ENCODE data around the gene PPP1R15A. TPM values are rescaled to one million over a fixed set of nuclear protein-coding genes. Genes with fewer than 3 reads are reported as not detected.
"Not testable (repeated sequence)": the region's sequence is repeated elsewhere in the genome, so short reads cannot be mapped to it uniquely, and the experiment has no call there.

Gene PPP1R15A
- total RNA-seq: 10 to 100 TPM; 31.4 to 31.9 TPM

GRCh38 chr19:48872182-48872883, at the start of gene PPP1R15A:
TSS of gene PPP1R15A (plus strand) at chr19:48872421. CDS start at chr19:48873234, 813 bp downstream.
- ChIA-PET CTCF (interaction anchor here (1.2 kb wide), 1 partner anchor 84 kb away, joined by 4 read pairs; no protein-coding TSS in a partner anchor), POLR2A (interaction anchor here (0.6 to 1.5 kb wide), 9 partner anchors 9 to 120 kb away, joined by 3 to 7 read pairs (median 3); partner anchors contain the start of genes FTL and NUCB1)

GRCh38 chr19:48822514-48822913, 49.7 kb upstream of the PPP1R15A start:
- ChIA-PET CTCF (no interaction called here), POLR2A (no interaction called here)

DNA sequence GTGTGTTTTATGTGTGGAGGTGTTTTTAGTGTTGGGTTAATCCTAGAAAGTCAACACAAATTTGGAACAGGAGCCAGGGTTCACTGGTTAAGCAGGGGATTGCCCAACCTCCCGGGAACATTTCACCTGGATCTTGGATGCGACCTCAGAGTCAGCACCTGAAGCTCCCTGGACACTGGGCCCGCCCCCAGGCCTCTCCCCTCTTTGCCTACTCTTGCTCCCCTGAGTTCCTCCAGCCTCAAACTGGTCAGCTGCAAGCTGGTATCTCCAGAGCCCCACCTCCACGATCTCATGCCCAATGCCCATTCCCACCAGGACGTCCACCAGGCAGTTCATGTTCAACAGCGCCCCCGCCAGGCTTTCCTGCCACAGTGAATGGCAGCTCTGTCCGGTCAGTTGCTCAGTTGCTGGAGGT, 45.6 kb upstream of the PPP1R15A start:
- CTCF ChIA-PET: interaction anchor here (0.5 to 1.3 kb wide), 3 partner anchors 16 to 47 kb away, joined by 3 to 5 read pairs (median 4); no protein-coding TSS in a partner anchor
- POLR2A ChIA-PET: no interaction called here

- POLR2A ChIA-PET: no interaction called here
Measured at GRCh38 chr19:48830088-48830487, 42.1 kb upstream of the PPP1R15A start.

GRCh38 chr19:48830965-48831364, 41.3 kb upstream of the PPP1R15A start:
- CTCF ChIA-PET: interaction anchor here (0.6 to 2.1 kb wide), 4 partner anchors 12 to 181 kb away, joined by 3 to 8 read pairs (median 5); no protein-coding TSS in a partner anchor
- POLR2A ChIA-PET: no interaction called here

More at GRCh38 chr19:48830088-48830487, 42.1 kb upstream of the PPP1R15A start:
- CTCF ChIA-PET: interaction anchor here (0.8 kb wide), 1 partner anchor 13 kb away, joined by 4 read pairs; no protein-coding TSS in a partner anchor

DNA sequence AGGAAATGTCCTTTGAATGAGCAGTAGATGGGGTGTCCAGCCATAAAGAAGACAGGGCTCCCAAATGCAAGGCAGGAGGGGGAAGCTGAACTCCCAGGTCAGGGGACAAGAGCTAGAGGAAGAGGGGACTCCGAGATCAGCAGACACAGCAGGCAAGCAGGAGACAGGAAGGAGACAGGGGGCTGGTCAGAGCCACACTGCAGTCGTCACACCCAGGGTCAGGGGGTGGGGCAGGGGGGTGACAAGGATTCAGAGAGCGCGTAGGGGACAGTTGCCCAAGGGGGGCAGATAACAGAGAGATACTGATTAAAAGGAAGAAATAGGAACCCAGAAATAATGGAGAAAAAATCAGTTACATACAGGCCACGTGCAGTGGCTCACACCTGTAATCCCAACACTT, 39.2 kb upstream of the PPP1R15A start:
- ChIA-PET POLR2A (no interaction called here), CTCF (interaction anchor here (1.2 to 1.4 kb wide), 2 partner anchors 9 to 45 kb away, joined by 4 read pairs; no protein-coding TSS in a partner anchor)

DNA sequence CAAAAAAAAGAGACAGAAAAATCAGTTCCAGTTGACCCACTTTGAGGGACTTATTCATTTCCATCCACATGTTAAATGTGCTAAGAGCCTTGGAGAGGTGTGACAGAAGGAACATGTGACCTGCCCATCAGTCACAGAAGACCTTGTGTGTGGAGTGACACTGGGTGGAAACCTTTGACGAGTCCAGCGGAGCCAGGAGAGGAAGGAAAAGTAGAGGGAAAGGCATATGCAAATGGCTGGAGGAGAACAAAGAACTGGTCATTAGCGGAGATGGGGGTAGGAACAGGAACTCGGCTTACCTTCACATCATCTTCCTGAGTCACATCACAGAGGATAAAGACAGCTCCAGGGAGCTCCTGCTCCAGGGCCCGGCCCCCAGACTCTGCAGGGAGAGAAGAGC, 38.2 kb upstream of the PPP1R15A start:
- ChIA-PET CTCF (interaction anchor here (0.5 to 1.4 kb wide), 3 partner anchors 9 to 46 kb away, joined by 4 read pairs; no protein-coding TSS in a partner anchor), POLR2A (no interaction called here)

DNA sequence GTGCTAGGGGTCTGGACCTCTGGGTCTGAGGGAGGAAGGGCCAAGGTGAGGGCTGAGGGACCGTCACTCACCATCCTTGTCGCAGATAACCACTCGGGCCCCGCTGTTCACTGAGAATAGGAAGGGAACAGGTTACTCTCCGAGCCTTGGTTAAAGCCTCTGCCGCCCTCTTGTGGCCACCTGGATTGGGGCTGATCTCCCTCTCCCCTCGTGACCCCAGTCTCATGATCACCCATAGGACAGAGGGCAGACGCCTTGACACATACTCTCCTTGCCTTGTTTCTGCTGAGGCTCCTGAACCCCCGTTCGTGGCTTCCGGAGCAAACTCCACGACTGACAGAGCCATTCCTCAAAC, 36.5 kb upstream of the PPP1R15A start:
- ChIA-PET POLR2A (no interaction called here), CTCF (interaction anchor here (0.5 to 2.2 kb wide), 8 partner anchors 12 to 257 kb away, joined by 3 to 31 read pairs (median 4); no protein-coding TSS in a partner anchor)

DNA sequence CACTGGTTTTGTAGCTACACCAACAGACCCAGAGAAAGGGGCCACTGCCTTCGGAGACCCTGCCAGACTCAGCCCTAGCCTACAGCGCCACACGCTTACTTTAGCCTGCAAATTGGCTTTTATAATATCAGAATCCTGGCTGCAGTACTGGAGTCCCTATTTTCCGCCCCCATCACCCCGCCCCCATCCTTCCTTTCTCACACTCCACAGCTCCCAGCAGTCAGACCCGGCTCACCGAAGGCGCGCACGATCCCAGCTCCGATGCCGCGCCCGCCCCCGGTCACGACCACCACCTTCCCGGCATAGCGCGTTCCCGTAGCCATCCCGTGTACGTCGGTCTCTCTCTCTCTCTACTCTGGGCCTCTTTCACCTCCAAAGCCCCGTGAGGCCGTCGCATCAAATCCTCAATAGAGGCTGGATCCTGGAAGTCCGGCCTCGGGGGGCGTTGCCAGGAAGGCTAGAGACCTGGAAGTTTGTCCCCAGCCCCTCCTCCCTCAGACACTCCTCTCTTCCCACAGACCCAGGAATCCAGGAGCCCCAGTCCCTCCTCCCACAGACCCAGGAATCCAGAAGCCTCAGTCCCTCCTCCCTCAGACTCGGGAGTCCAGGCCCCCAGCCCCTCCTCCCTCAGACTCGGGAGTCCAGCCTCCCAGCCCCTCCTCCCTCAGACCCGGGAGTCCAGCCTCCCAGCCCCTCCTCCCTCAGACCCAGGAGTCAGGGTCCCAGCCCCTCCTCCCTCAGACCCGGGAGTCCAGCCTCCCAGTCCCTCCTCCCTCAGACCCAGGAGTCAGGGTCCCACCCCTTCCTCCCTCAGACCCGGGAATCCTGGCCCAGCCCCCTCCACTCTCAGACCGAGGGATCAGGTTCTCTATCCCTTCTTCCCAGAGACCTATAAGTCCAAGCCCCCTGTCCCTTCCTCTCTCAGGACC, 35.9 kb upstream of the PPP1R15A start, which contains the start of gene HSD17B14:
HSD17B14 (minus strand) TSS at position 403 of the 929 bp plus-strand sequence; CDS start at position 323, 80 bp downstream.
- POLR2A ChIA-PET: interaction anchor here (0.5 to 0.7 kb wide), 2 partner anchors 27 to 124 kb away, joined by 3 to 10 read pairs; no protein-coding TSS in a partner anchor
- CTCF ChIA-PET: interaction anchor here (0.5 to 2.2 kb wide), 10 partner anchors 12 to 257 kb away, joined by 3 to 31 read pairs (median 4); partner anchors contain the start of genes BCAT2, GYS1 and RUVBL2

DNA sequence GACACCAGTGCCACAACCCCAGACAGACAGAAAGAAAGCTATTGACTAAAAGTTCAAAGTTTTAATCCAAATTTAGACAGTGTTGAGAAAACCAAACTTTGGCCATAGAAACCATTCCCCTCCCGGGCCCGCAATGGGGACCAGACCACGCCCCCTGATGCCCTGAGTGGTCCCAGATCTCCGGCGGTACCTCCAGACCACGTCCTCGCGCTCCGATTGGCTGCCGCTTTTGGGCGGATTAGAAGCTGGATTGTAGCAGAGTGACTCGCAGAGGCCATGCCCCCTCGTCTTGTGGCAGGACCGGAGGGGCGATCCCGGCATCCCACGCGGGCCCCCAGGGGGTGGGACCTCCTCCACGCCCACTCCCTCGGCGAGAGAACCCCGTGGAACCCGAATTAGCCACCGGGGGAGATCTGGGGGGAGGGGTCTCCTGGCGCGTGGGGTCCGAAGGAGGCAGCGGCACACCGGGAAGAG, 35.1 kb upstream of the PPP1R15A start:
- CTCF ChIA-PET: interaction anchor here (0.6 to 2.2 kb wide), 6 partner anchors 26 to 156 kb away, joined by 3 to 31 read pairs (median 6); partner anchors contain the start of genes BCAT2, GYS1 and RUVBL2
- POLR2A ChIA-PET: no interaction called here

GRCh38 chr19:48837687-48838086, 34.5 kb upstream of the PPP1R15A start:
- POLR2A ChIA-PET: no interaction called here

DNA sequence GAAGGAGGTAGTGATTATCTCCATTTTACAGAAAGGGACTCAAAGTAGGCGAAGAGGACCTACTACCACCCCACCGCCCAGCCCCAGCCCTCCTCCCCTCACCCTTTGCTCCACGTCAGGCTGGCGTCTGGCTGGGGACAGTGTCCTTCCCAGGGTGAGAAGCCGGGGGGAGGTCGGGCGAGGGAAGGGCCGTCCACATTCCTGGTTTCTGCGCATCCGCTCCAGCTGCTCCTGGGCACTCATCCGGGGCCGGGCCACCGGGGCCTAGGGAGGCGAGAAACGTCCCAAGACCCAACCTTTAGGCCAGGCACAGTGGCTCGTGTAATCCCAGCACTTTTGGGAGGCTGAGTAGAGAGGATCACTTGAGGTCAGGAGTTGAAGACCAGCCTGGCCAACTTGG, 31.2 kb upstream of the PPP1R15A start:
- POLR2A ChIA-PET: no interaction called here
- CTCF ChIA-PET: interaction anchor here (1.1 to 6.8 kb wide), 3 partner anchors 46 to 129 kb away, joined by 3 to 93 read pairs (median 33); no protein-coding TSS in a partner anchor

More at GRCh38 chr19:48837687-48838086, 34.5 kb upstream of the PPP1R15A start:
- CTCF ChIA-PET: interaction anchor here (0.6 to 2.2 kb wide), 8 partner anchors 26 to 156 kb away, joined by 3 to 31 read pairs (median 4); partner anchors contain the start of genes BCAT2, GYS1 and RUVBL2

GRCh38 chr19:48841571-48841970, 30.6 kb upstream of the PPP1R15A start:
- CTCF ChIA-PET: interaction anchor here (0.6 to 6.8 kb wide), 8 partner anchors 10 to 485 kb away, joined by 3 to 93 read pairs (median 4); partner anchors contain the start of gene BCAT2
- POLR2A ChIA-PET: no interaction called here

DNA sequence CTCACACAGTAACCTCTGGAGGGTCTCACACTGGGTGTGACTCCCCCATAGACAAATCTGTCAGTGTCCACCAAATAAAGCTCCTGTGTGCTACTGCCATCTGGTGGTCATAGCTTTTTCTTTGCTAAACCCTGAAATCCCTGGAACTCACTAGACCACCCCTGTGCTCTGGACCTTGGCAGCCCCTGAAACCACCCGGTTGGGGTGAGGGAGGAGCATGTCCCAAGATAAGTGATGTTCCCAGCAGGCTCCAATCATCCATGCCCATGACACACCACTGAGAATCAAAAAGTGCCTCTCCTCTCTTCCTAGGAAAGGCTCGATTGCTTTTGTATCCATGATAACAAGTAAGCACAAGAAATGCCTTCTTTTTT, 29.4 kb upstream of the PPP1R15A start:
- POLR2A ChIA-PET: no interaction called here

GRCh38 chr19:48844472-48844871, 27.7 kb upstream of the PPP1R15A start:
- ChIA-PET POLR2A (no interaction called here), CTCF (interaction anchor here (0.6 to 6.8 kb wide), 5 partner anchors 13 to 117 kb away, joined by 3 to 93 read pairs (median 5); no protein-coding TSS in a partner anchor)

More for the DNA sequence above, 29.4 kb upstream of the PPP1R15A start:
- CTCF ChIA-PET: interaction anchor here (0.6 to 6.8 kb wide), 25 partner anchors 9 to 658 kb away, joined by 3 to 93 read pairs (median 4); partner anchors contain the start of genes BCAT2 and CA11

GRCh38 chr19:48845384-48845783, 26.8 kb upstream of the PPP1R15A start:
- CTCF ChIA-PET: interaction anchor here (0.7 to 6.8 kb wide), 5 partner anchors 48 to 481 kb away, joined by 3 to 93 read pairs (median 5); no protein-coding TSS in a partner anchor
- POLR2A ChIA-PET: no interaction called here

- CTCF ChIA-PET: interaction anchor here (0.8 to 1.5 kb wide), 2 partner anchors 34 to 359 kb away, joined by 3 read pairs; no protein-coding TSS in a partner anchor
- POLR2A ChIA-PET: not testable (repeated sequence)
Measured at GRCh38 chr19:48846659-48847058, 25.6 kb upstream of the PPP1R15A start.

- POLR2A ChIA-PET: interaction anchor here (0.6 kb wide), 1 partner anchor 221 kb away, joined by 3 read pairs; no protein-coding TSS in a partner anchor
- CTCF ChIA-PET: interaction anchor here (0.6 to 1.3 kb wide), 4 partner anchors 10 to 157 kb away, joined by 3 to 6 read pairs (median 4); no protein-coding TSS in a partner anchor
Measured at GRCh38 chr19:48852292-48852691, 19.9 kb upstream of the PPP1R15A start.

Data from activated CD8-positive, alpha-beta memory T cell treated with anti-CD3 and anti-CD28 coated beads for 36 hours (primary cell).